Measurements from ENCODE around the gene GRK5. TPM values are rescaled to one million over a fixed set of nuclear protein-coding genes. Genes with fewer than 3 reads are reported as not detected.

The GRK5 gene
- total RNA-seq, 1 donor from 2014 or later = 4.3 TPM

- H3K4me3 Mint-ChIP-seq = peak overlapping the region; percentile 6
- Histone ChIP-seq H3K79me2 (ENCODE audit: low read depth) (no peaks in the 10 kb centered on the region), H3K9me3 (ENCODE audit: low read depth) (no peaks in the 10 kb centered on the region), H3F3A (ENCODE audit: low read depth) (peaks cover 4% of the 10 kb centered on the region), H4K20me1 (ENCODE audit: low read depth) (no peaks in the 10 kb centered on the region), H3K27ac (no peak overlapping the region), H3K9ac (no peak overlapping the region), H2AFZ (replicated peaks) (no peak overlapping the region), H3K4me3 (no peak overlapping the region), H3K27me3 (no peaks in the 10 kb centered on the region), H3K36me3 (no peaks in the 10 kb centered on the region), H3K4me1 (peaks cover 10% of the 10 kb centered on the region), H3K4me2 (no peak overlapping the region)
- H3K36me3 Mint-ChIP-seq = peaks cover 2% of the 10 kb centered on the region
- DNase-seq (ENCODE audit: low spot score) = no peak
- no peak overlapping the region for H3K27ac Mint-ChIP-seq
- H3K4me1 Mint-ChIP-seq = peaks cover 32% of the 10 kb centered on the region
- TF ChIP-seq EZH2 (IDR thresholded peaks at IDR 0.05) (no peak), CTCF (IDR thresholded peaks at IDR 0.05) (no peak), EZH2phosphoT487 (IDR thresholded peaks at IDR 0.05) (no peak)
- no peaks in the 10 kb centered on the region for H3K9me3 Mint-ChIP-seq
- peaks cover 8% of the 10 kb centered on the region for H3K27me3 Mint-ChIP-seq (ENCODE audit: insufficient read depth, low read depth)
Measured at GRCh38 chr10:119341459-119342301, 134.3 kb downstream of the GRK5 start.

GRCh38 chr10:119342335-119342734, 135.0 kb downstream of the GRK5 start:
- Histone ChIP-seq H3K4me3 (no peak overlapping the region), H3K27ac (no peak overlapping the region), H4K20me1 (ENCODE audit: low read depth) (no peaks in the 10 kb centered on the region), H3K36me3 (no peaks in the 10 kb centered on the region), H3K9ac (no peak overlapping the region), H3K4me2 (no peak overlapping the region), H3K27me3 (no peaks in the 10 kb centered on the region), H2AFZ (replicated peaks) (no peak overlapping the region), H3F3A (ENCODE audit: low read depth) (peaks cover 4% of the 10 kb centered on the region), H3K9me3 (ENCODE audit: low read depth) (no peaks in the 10 kb centered on the region), H3K4me1 (peaks cover 10% of the 10 kb centered on the region), H3K79me2 (ENCODE audit: low read depth) (no peaks in the 10 kb centered on the region)
- no peak for TF ChIP-seq EZH2 (IDR thresholded peaks at IDR 0.05)
- TF ChIP-seq EZH2phosphoT487 (IDR thresholded peaks at IDR 0.05) = no peak
- no peak for TF ChIP-seq CTCF (IDR thresholded peaks at IDR 0.05)
- no peaks in the 10 kb centered on the region for H3K9me3 Mint-ChIP-seq
- DNase-seq (ENCODE audit: low spot score) = no peak
- H3K4me3 Mint-ChIP-seq = no peak overlapping the region
- peaks cover 8% of the 10 kb centered on the region for H3K27me3 Mint-ChIP-seq (ENCODE audit: insufficient read depth, low read depth)
- peaks cover 4% of the 10 kb centered on the region for H3K36me3 Mint-ChIP-seq
- H3K4me1 Mint-ChIP-seq = peaks cover 26% of the 10 kb centered on the region
- H3K27ac Mint-ChIP-seq = no peak overlapping the region

GRCh38 chr10:119343011-119343601, 135.7 kb downstream of the GRK5 start:
- Mint-ChIP-seq H3K36me3 (peaks cover 1% of the 10 kb centered on the region), H3K4me3 (no peak overlapping the region)
- TF ChIP-seq EZH2 (IDR thresholded peaks at IDR 0.05) (no peak), EZH2phosphoT487 (IDR thresholded peaks at IDR 0.05) (no peak), CTCF (IDR thresholded peaks at IDR 0.05) (no peak)

More at GRCh38 chr10:119343011-119343601, 135.7 kb downstream of the GRK5 start:
- no peak overlapping the region for H2AFZ ChIP-seq (replicated peaks)
- H3K9ac ChIP-seq = no peak overlapping the region
- Mint-ChIP-seq H3K27ac (peak overlapping the region; percentile 72), H3K27me3 (ENCODE audit: insufficient read depth, low read depth) (peaks cover 8% of the 10 kb centered on the region), H3K9me3 (no peaks in the 10 kb centered on the region), H3K4me1 (peaks cover 26% of the 10 kb centered on the region)
- H3K79me2 ChIP-seq (ENCODE audit: low read depth) = no peaks in the 10 kb centered on the region
- no peak overlapping the region for H3K27ac ChIP-seq
- no peaks in the 10 kb centered on the region for H3K27me3 ChIP-seq
- no peaks in the 10 kb centered on the region for H4K20me1 ChIP-seq (ENCODE audit: low read depth)
- no peak for DNase-seq (ENCODE audit: low spot score)
- H3K4me3 ChIP-seq = no peak overlapping the region
- H3K9me3 ChIP-seq (ENCODE audit: low read depth) = no peaks in the 10 kb centered on the region
- H3K4me1 ChIP-seq = peaks cover 10% of the 10 kb centered on the region
- H3K36me3 ChIP-seq = no peaks in the 10 kb centered on the region
- H3K4me2 ChIP-seq = no peak overlapping the region
- H3F3A ChIP-seq (ENCODE audit: low read depth) = peaks cover 4% of the 10 kb centered on the region
